BLaER1 (cell line): Measurements from ENCODE around the gene MINAR1.
"Not testable (repeated sequence)": the region's sequence is repeated elsewhere in the genome, so short reads cannot be mapped to it uniquely, and the experiment has no call there.

Source experiments
- H3K27ac ChIP-seq: shearing (Covaris generic); formaldehyde crosslinking; 2 replicates; pipeline ENCODE4 v1.8.1; 2022
- H3K27me3 ChIP-seq: shearing (Covaris generic); formaldehyde crosslinking; 2 replicates; pipeline ENCODE4 v1.8.1; 2022
- H3K36me3 ChIP-seq: shearing (Covaris generic); formaldehyde crosslinking; 2 replicates; pipeline ENCODE4 v1.8.1; 2022
- H3K4me1 ChIP-seq: shearing (Covaris generic); formaldehyde crosslinking; 2 replicates; pipeline ENCODE4 v1.8.1; 2022
- H3K4me2 ChIP-seq: shearing (Covaris generic); formaldehyde crosslinking; 2 replicates; pipeline ENCODE4 v1.8.1; 2022
- H3K4me3 ChIP-seq: shearing (Covaris generic); formaldehyde crosslinking; 2 replicates; pipeline ENCODE4 v1.8.1; 2022
- H3K9ac ChIP-seq: shearing (Covaris generic); formaldehyde crosslinking; 2 replicates; pipeline ENCODE4 v1.8.1; 2022
- H3K9me3 ChIP-seq: shearing (Covaris generic); formaldehyde crosslinking; 2 replicates; pipeline ENCODE4 v1.8.1; 2022
- H4K20me1 ChIP-seq: shearing (Covaris generic); formaldehyde crosslinking; 2 replicates; pipeline ENCODE4 v1.8.1; 2022
- Cebpa-rat ChIP-seq: shearing (Covaris generic); IDR thresholded peaks from 2 replicates; pipeline ENCODE4 v1.8.1; 2022

Gene MINAR1

GRCh38 chr15:79410237-79410636 lies 21.9 kb upstream of the MINAR1 start:
- Histone ChIP-seq H3K4me1 (peaks cover 18% of the 10 kb centered on the region), H3K9me3 (no peaks in the 10 kb centered on the region), H3K4me3 (no peak overlapping the region), H4K20me1 (no peaks in the 10 kb centered on the region), H3K27ac (no peak overlapping the region), H3K9ac (no peak overlapping the region), H3K4me2 (no peak overlapping the region), H3K36me3 (peaks cover 10% of the 10 kb centered on the region; the same call in 1 of the 2 replicates), H3K27me3 (no peaks in the 10 kb centered on the region)
- no peak for TF ChIP-seq Cebpa-rat

DNA sequence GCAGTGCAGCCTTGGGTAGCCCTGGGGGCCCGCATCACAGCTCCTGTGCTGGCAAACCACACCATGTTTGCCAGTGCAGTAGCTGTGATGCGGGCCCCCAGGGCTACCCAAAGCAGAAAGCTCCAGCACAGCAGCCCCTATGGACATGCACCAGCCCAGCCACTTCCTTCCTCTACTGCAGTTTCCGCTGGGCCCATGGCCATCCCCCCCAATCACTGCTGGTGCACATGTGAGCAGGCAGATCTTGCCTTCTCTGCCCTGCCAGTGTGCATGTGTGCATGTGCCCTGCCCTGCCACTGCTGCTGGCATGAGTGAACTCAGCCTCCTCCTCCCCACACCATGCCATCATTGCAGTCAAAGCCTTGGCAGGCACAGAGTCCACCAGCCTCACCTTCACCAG lies 20.1 kb upstream of the MINAR1 start:
- H3K4me1 ChIP-seq = peaks cover 18% of the 10 kb centered on the region
- H3K27me3 ChIP-seq = no peaks in the 10 kb centered on the region
- TF ChIP-seq Cebpa-rat = no peak
- H4K20me1 ChIP-seq = no peaks in the 10 kb centered on the region
- H3K4me2 ChIP-seq = peak overlapping the region; percentile 55
- no peak overlapping the region for H3K9ac ChIP-seq
- no peak overlapping the region for H3K27ac ChIP-seq
- H3K9me3 ChIP-seq = no peaks in the 10 kb centered on the region
- peaks cover 10% of the 10 kb centered on the region; the same call in 1 of the 2 replicates for H3K36me3 ChIP-seq
- H3K4me3 ChIP-seq = no peak overlapping the region

DNA sequence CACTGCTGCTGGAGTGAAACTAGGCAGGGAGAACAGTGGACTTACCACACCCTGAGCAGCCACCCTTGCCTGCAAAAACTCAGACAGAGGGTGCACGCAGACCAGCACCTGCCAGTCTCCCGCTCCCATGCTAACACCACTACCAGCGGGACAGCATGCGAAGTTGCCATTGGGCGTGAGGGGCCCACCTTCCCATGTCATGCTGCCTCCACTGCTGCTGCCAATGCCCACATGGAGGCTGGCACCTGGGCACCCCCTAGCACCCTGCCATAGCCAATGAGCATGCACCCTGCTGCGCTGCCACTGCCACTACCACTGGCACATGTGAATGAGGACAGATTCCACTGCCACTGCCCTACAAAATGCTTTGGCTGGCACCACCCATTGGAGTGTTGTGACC lies 19.7 kb upstream of the MINAR1 start:
- H3K4me1 ChIP-seq = peaks cover 18% of the 10 kb centered on the region
- no peak overlapping the region for H3K27ac ChIP-seq
- no peak overlapping the region for H3K4me3 ChIP-seq
- no peak for TF ChIP-seq Cebpa-rat
- no peaks in the 10 kb centered on the region for H4K20me1 ChIP-seq
- H3K4me2 ChIP-seq = peak overlapping the region; percentile 55
- H3K27me3 ChIP-seq = no peaks in the 10 kb centered on the region
- no peak overlapping the region for H3K9ac ChIP-seq
- H3K9me3 ChIP-seq = no peaks in the 10 kb centered on the region
- peaks cover 10% of the 10 kb centered on the region; the same call in 1 of the 2 replicates for H3K36me3 ChIP-seq

DNA sequence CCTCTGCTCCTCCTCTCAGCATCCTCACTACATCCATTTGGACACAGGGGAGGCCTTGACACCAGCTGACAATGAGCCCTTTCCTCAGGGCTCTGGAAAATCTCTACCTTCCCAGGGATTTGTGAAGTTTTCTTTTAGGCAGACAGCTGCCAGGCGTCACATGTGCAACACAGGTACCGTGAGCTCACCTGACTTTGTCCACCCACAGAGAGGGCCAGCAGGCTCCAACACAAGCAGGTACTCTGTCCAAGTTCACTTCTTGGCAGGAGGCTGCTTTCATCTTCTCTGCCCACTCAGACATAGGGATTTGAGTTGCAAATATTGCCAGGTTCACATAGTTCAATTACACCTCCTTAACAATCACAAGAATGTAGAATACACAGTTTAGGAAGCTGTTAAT lies 15.3 kb upstream of the MINAR1 start:
- no peak overlapping the region for H3K27ac ChIP-seq
- H3K9me3 ChIP-seq = no peaks in the 10 kb centered on the region
- H3K36me3 ChIP-seq = peaks cover 10% of the 10 kb centered on the region; the same call in 1 of the 2 replicates
- H3K9ac ChIP-seq = no peak overlapping the region
- TF ChIP-seq Cebpa-rat = no peak
- H3K4me1 ChIP-seq = peaks cover 7% of the 10 kb centered on the region
- no peak overlapping the region for H3K4me3 ChIP-seq
- H4K20me1 ChIP-seq = no peaks in the 10 kb centered on the region
- no peak overlapping the region for H3K4me2 ChIP-seq
- H3K27me3 ChIP-seq = no peaks in the 10 kb centered on the region

- no peak for TF ChIP-seq Cebpa-rat
- H3K27ac ChIP-seq = no peak overlapping the region
- H3K4me1 ChIP-seq = no peaks in the 10 kb centered on the region
- H4K20me1 ChIP-seq = no peaks in the 10 kb centered on the region
- no peak overlapping the region for H3K4me2 ChIP-seq
- H3K4me3 ChIP-seq = no peak overlapping the region
- H3K36me3 ChIP-seq = no peaks in the 10 kb centered on the region
- H3K9ac ChIP-seq = no peak overlapping the region
- no peaks in the 10 kb centered on the region for H3K9me3 ChIP-seq
- no peaks in the 10 kb centered on the region for H3K27me3 ChIP-seq
Measured at GRCh38 chr15:79418693-79419279, 13.3 kb upstream of the MINAR1 start.

DNA sequence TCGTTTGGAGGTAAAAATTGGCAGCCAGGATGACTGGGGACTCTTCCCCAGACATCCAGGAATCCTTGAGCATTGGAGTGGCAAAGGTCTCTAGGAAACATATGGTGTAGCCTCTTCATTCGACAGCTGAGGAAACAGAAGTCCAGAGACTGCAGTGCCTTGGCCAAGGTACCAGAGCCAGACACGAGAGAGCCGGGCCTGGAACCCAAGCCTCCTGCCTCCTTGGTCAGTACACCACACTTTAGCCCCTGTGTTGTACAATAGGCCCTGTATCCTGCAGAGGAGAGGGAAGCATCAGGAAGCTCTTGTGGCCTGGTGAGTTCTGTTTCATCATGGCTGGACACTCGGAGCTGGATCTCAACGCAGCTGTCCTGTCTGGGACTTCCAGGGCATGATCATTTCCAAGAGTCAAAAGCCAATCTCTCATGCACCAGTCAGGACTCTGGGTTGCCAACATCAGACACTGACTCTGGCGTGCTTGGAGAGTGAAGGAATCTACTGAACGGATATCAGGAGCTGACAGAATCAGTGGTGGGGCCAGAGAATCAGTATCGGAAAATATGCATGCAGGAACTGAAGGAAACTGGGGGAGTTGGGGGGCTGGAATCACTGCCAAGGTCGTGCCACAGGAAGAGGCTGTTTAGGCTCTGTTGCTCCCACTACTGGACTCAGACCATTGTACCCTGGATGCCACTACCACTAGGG lies 6.4 kb upstream of the MINAR1 start:
- Histone ChIP-seq H3K36me3 (no peaks in the 10 kb centered on the region), H3K4me1 (peaks cover 7% of the 10 kb centered on the region), H3K27ac (no peak overlapping the region), H3K9me3 (no peaks in the 10 kb centered on the region), H3K9ac (no peak overlapping the region), H3K27me3 (peaks cover 15% of the 10 kb centered on the region), H4K20me1 (no peaks in the 10 kb centered on the region), H3K4me2 (no peak overlapping the region), H3K4me3 (no peak overlapping the region)
- no peak for TF ChIP-seq Cebpa-rat

GRCh38 chr15:79426899-79427298 lies 5.2 kb upstream of the MINAR1 start:
- not testable (repeated sequence) for H4K20me1 ChIP-seq, H3K4me2 ChIP-seq, H3K27ac ChIP-seq, H3K36me3 ChIP-seq, H3K9me3 ChIP-seq, H3K4me3 ChIP-seq, H3K9ac ChIP-seq
- Histone ChIP-seq H3K4me1 (peaks cover 18% of the 10 kb centered on the region), H3K27me3 (peaks cover 27% of the 10 kb centered on the region)

- Histone ChIP-seq H3K9ac (no peak overlapping the region), H3K4me1 (peaks cover 18% of the 10 kb centered on the region), H3K36me3 (no peaks in the 10 kb centered on the region), H3K9me3 (peaks cover 16% of the 10 kb centered on the region), H4K20me1 (no peaks in the 10 kb centered on the region), H3K4me2 (no peak overlapping the region), H3K27ac (no peak overlapping the region), H3K27me3 (peaks cover 38% of the 10 kb centered on the region), H3K4me3 (no peak overlapping the region)
- TF ChIP-seq Cebpa-rat = no peak
Measured at GRCh38 chr15:79427781-79428598, 4.1 kb upstream of the MINAR1 start.

GRCh38 chr15:79430901-79431635 lies 1.1 kb upstream of the MINAR1 start:
- peaks cover 17% of the 10 kb centered on the region for H3K9me3 ChIP-seq
- no peaks in the 10 kb centered on the region for H4K20me1 ChIP-seq
- H3K27me3 ChIP-seq = peaks cover 45% of the 10 kb centered on the region
- H3K4me3 ChIP-seq = no peak overlapping the region
- no peak overlapping the region for H3K9ac ChIP-seq
- H3K4me2 ChIP-seq = peak overlapping the region; percentile 63
- TF ChIP-seq Cebpa-rat = no peak
- no peak overlapping the region for H3K27ac ChIP-seq
- H3K4me1 ChIP-seq = peaks cover 18% of the 10 kb centered on the region
- H3K36me3 ChIP-seq = no peaks in the 10 kb centered on the region
